Activated CD8-positive, alpha-beta memory T cell treated with anti-CD3 and anti-CD28 coated beads for 24 hours (primary cell): ENCODE data around the gene SH3PXD2A.
"Not testable (repeated sequence)": the region's sequence is repeated elsewhere in the genome, so short reads cannot be mapped to it uniquely, and the experiment has no call there.

Experiments used
- DNase-seq: peaks from one replicate; pipeline ENCODE4 v3.0.0-alpha.2; 2020

The SH3PXD2A gene

GRCh38 chr10:103679096-103679790 lies 176.1 kb downstream of the SH3PXD2A start:
- no peak for DNase-seq

DNA sequence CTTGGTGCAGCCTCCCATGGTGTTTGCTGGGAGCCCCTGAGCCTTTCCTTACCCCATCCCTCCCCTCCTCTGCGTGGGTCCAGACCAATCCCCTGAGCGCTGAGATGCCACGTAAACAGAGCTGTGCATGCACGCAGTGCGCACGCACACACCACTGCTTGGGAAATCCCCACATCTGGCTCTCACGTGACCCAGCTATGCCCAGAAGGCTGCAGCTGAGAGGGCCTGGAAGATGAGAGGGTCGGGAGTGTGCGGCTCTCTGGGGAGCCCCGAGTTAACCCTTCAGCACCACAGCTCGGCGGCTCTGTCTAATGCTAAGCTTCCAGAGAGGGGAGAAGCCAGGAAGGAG lies 177.2 kb downstream of the SH3PXD2A start:
- DNase-seq = peak; percentile 88

GRCh38 chr10:103677486-103678177 lies 177.7 kb downstream of the SH3PXD2A start:
- no peak for DNase-seq

DNA sequence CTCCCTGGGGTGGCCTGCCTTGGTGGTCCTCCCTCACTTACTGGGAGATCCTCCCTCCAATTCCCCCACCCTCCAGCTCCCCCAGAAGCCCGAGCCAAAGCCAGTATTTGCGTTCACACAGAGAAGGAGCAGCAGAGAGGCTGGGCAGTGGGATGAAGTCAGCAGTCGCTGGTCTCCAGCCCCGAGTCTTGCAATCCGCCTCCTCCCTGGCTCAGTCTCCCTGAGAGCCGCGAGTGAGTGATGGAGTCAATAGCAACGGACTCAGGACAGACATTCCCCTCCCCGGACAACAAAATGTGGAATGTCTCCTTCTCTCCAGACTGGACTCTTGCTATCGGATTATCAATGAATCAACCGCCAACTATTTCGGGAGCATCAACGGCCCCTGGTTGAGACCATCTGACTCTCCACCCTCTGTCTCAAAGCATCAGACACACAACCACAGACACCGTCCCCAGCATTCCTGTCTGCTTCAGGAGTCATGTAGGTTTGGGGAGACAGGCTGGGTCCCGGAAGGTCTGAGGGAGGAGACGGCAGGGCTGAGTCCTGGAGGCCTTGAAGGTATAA lies 178.4 kb downstream of the SH3PXD2A start:
- no peak for DNase-seq

GRCh38 chr10:103676058-103676785 lies 179.2 kb downstream of the SH3PXD2A start:
- DNase-seq = no peak

- no peak for DNase-seq
Observed at GRCh38 chr10:103673606-103674005, 181.8 kb downstream of the SH3PXD2A start.

- no peak for DNase-seq
Observed at GRCh38 chr10:103672345-103672744, 183.0 kb downstream of the SH3PXD2A start.

GRCh38 chr10:103671126-103671895 lies 184.1 kb downstream of the SH3PXD2A start:
- no peak for DNase-seq

- no peak for DNase-seq
Observed at GRCh38 chr10:103669944-103670343, 185.4 kb downstream of the SH3PXD2A start.

DNA sequence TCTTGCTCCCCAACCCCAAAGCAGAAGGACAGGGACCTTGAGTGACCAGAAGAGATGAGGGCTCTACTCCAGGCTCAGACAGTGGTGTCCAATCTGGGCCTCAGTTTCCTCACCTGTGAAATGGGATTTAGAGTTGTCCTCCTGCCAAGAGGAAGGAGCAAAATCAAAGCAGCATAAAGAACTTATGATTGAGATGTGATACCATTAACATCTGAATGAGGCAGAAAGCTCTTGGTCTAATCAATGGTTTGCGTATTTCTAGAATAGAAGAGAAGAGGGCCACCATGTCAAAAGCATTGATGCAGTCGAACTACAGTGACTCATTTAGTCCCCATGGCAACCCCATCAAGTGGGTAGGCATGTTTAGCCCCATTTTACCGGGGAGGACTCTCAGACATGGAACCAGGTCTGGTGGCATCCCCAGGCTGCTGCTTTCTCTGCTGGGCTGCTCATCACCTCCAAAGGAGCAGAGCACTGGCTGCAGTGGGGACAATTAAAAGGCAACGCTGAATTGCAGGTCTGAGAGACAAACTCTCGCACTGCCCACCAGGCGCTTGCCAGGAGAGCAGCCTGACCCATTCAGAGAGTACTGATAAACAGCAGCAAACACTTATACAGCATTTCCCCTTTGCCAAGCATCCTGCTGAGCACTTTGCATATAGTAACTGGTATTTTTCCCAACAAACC lies 186.0 kb downstream of the SH3PXD2A start:
- DNase-seq = no peak

GRCh38 chr10:103668351-103669242 lies 186.8 kb downstream of the SH3PXD2A start:
- DNase-seq = no peak

GRCh38 chr10:103667356-103667755 lies 188.0 kb downstream of the SH3PXD2A start:
- no peak for DNase-seq

- DNase-seq = no peak
Observed at GRCh38 chr10:103666762-103667150, 188.6 kb downstream of the SH3PXD2A start.

DNA sequence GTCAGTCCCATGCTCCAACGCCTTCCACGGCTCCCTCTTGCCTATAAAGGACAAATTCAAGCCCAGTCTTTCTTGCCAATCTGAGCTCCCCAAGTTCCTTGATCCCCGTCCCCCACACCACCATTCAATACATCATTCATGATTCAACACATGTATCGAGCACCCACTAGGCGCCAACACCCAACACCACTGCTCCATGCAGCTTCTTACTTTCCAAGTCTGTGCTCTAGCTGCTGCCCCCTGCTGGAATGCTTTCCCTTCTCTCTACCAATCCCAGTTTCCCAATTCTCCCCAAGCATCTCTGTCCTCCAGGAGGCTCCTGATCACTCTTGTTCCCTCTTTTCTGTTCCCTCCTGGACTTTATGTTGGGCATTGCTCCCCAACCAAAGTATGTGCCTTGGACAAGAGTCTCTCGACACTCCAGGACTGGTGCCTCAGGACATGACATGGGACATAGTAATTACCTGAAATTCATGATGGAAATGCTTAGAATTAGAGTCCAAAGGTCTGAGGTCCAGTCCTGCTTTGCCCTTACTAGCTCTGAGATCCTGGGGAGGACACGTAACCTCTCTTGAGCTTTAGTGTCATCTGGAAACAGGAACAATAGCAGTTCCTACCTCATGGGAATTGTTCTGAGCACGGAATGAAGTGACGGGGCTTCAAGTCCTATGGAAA lies 189.2 kb downstream of the SH3PXD2A start:
- DNase-seq = no peak

- DNase-seq = no peak
Observed at GRCh38 chr10:103665162-103665889, 190.1 kb downstream of the SH3PXD2A start.

- no peak for DNase-seq
Observed at GRCh38 chr10:103663802-103664201, 191.6 kb downstream of the SH3PXD2A start.

DNA sequence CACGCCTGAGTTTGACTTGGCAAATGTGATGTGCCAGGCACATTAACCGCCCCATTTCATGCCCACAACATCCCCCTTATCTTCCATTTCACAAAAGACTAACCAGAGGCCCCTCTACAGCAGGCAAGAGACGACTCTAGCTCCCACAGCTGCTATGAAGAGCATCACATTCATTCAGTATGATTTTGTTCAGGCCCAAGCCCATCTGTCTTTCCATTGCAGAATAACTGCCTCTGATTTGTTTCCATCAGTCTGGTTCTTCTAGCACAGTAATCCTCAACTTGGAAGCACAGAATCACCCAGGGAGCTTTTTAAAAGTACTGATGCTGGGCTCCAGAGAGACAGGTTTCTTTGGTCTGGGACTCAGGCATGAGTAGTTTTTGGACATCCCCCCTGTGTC lies 192.1 kb downstream of the SH3PXD2A start:
- no peak for DNase-seq

DNA sequence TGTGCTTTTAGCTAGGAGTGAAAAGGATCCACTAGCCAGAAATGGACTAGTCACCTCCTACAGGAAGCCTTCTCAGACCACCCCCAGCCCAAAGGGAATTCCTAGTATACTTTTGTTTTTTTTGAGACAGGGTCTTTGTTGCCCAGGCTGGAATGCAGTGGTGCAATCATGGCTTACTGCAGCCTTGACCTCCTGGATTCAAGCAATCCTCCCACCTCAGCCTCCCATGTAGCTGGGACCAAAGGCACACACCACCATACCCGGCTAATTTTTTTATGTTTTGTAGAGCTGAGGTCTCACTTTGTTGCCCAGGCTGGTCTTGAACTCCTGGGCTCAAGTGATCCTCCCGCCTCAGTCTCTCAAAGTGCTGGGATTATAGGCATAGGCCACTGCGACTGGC lies 192.7 kb downstream of the SH3PXD2A start:
- DNase-seq = not testable (repeated sequence)

GRCh38 chr10:103661198-103661950 lies 194.0 kb downstream of the SH3PXD2A start:
- DNase-seq = peak; percentile 72
